ENCODE results near the gene BTNL8. TPM values are rescaled to one million over a fixed set of nuclear protein-coding genes. Genes with fewer than 3 reads are reported as not detected.

The BTNL8 gene
- total and polyA plus RNA-seq, 2 donors (not counting 3 experiments of a cell fraction or from before 2014, with no cell fraction given): not detected

DNA sequence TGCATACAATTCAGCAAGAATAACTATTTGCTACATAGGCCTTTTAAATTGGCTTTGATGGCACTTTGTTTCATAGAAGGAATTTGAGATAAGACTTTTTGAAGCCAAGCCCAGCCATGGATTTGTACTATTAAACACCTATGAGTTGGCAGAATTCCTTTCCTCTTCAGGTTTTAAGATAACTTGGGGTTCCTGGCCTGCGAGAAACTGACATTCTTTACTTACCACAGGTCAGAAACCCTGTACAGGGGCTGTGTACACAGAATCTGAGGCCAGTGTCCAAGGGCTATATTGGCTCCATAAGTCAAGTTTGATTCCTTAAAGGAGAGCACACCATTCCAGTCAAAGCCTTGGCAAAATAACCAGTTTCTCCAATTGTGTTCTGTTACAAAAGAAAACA, 78.9 kb downstream of the BTNL8 start:
- no peak for FAIRE-seq

More for the DNA sequence above, 78.9 kb downstream of the BTNL8 start:
- Histone ChIP-seq H3K4me1 (ENCODE audit: control insufficient read depth, extremely low read depth, insufficient read depth, low read length) (no peaks in the 10 kb centered on the region), H3K36me3 (ENCODE audit: control insufficient read depth in 2 of 2, extremely low read depth in 1 of 2, insufficient read depth in 2 of 2, low read length in 2 of 2) (no peaks in the 10 kb centered on the region), H3K27me3 (ENCODE audit: control insufficient read depth in 2 of 2, insufficient read depth in 2 of 2, low read length in 2 of 2) (no peaks in the 10 kb centered on the region), H4K20me1 (replicated peaks; ENCODE audit: control insufficient read depth, extremely low read depth, insufficient read depth, low read length) (no peaks in the 10 kb centered on the region), H3K79me2 (ENCODE audit: control insufficient read depth, insufficient read depth, low read length) (no peaks in the 10 kb centered on the region), H3K4me3 (replicated peaks in 1 of 3; ENCODE audit: insufficient read depth in 1 of 3, low read depth in 1 of 3, low read length in 3 of 3) (no peak overlapping the region), H2AFZ (ENCODE audit: low read depth, low read length) (no peak overlapping the region), H3K9me1 (replicated peaks; ENCODE audit: control insufficient read depth, extremely low read depth, insufficient read depth, low read length) (no peaks in the 10 kb centered on the region), H3K4me2 (ENCODE audit: insufficient read depth, low read length) (no peak overlapping the region), H3K9ac (replicated peaks; ENCODE audit: extremely low read depth, insufficient read depth, low read length) (no peak overlapping the region), H3K27ac (ENCODE audit: insufficient read depth, low read depth, low read length) (no peak overlapping the region), H3K9me3 (replicated peaks; ENCODE audit: control insufficient read depth, insufficient read depth, low read length) (no peaks in the 10 kb centered on the region)
- dilution Hi-C loops (cut with MboI; ENCODE audit: extremely low pct_ligation_motif_present, low sequenced_read_pairs) (no loop called here), intact Hi-C loops (cut with micrococcal nuclease) (no loop called here)
- TF ChIP-seq POLR2A (IDR thresholded peaks at IDR 0.05; ENCODE audit: low read depth, low read length) (no peak), MAX (IDR thresholded peaks at IDR 0.05; ENCODE audit: insufficient read depth, insufficient read length) (no peak), MYC (IDR thresholded peaks at IDR 0.05; ENCODE audit: low read depth, low read length) (no peak), EZH2 (IDR thresholded peaks at IDR 0.05; ENCODE audit: borderline replicate concordance, low read depth, low read length, severe bottlenecking) (no peak), GATA2 (IDR thresholded peaks at IDR 0.05; ENCODE audit: insufficient read depth, insufficient read length, low read depth, low read length) (no peak), FOS (IDR thresholded peaks at IDR 0.05; ENCODE audit: borderline replicate concordance, insufficient read depth, low read length) (no peak), JUN (IDR thresholded peaks at IDR 0.05; ENCODE audit: borderline replicate concordance, insufficient read depth, insufficient read length, low read depth) (no peak), POLR2AphosphoS5 (IDR thresholded peaks at IDR 0.05; ENCODE audit: insufficient read depth, low read depth, low read length) (no peak)
- TF ChIP-seq, protein P1, sequence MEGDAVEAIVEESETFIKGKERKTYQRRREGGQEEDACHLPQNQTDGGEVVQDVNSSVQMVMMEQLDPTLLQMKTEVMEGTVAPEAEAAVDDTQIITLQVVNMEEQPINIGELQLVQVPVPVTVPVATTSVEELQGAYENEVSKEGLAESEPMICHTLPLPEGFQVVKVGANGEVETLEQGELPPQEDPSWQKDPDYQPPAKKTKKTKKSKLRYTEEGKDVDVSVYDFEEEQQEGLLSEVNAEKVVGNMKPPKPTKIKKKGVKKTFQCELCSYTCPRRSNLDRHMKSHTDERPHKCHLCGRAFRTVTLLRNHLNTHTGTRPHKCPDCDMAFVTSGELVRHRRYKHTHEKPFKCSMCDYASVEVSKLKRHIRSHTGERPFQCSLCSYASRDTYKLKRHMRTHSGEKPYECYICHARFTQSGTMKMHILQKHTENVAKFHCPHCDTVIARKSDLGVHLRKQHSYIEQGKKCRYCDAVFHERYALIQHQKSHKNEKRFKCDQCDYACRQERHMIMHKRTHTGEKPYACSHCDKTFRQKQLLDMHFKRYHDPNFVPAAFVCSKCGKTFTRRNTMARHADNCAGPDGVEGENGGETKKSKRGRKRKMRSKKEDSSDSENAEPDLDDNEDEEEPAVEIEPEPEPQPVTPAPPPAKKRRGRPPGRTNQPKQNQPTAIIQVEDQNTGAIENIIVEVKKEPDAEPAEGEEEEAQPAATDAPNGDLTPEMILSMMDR (IDR thresholded peaks at IDR 0.05; ENCODE audit: extremely low read depth in 1 of 2, insufficient read depth in 1 of 2, low read depth in 1 of 2, low read length in 2 of 2): no peak
- no TSS peak for BruUV-seq (replicated peaks)
- ChIA-PET CTCF (no interaction called here), POLR2A (no interaction called here)
- no peak for DNase-seq (ENCODE audit: low read depth, low spot score)
